GM13977 (cell line): Measurements from ENCODE around the gene NBPF11.
"Not testable (repeated sequence)": the region's sequence is repeated elsewhere in the genome, so short reads cannot be mapped to it uniquely, and the experiment has no call there.

Experiments used
- DNase-seq: peaks from one replicate; pipeline ENCODE4 v3.0.0; 2012; ENCODE audit warnings: low spot score
- in situ Hi-C: fragments of 300-500 bp; cut with MboI; formaldehyde crosslinking; loops from one replicate; pipeline ENCODE4 v1.12.0; 2022; ENCODE audit warnings: low sequenced_read_pairs, low pct_unique_long_range_greater_than_20kb, mixed read lengths, inconsistent platforms; ENCODE audit not compliant: unreplicated experiment
- TF ChIP-seq, protein P1 (sequence below): IDR thresholded peaks from 2 replicates; pipeline ENCODE4 v1.5.1; 2012; ENCODE audit warnings: mild to moderate bottlenecking, control low read depth; ENCODE audit not compliant: insufficient read depth; ENCODE audit errors: extremely low read depth, missing control alignments

Gene NBPF11, protein sequence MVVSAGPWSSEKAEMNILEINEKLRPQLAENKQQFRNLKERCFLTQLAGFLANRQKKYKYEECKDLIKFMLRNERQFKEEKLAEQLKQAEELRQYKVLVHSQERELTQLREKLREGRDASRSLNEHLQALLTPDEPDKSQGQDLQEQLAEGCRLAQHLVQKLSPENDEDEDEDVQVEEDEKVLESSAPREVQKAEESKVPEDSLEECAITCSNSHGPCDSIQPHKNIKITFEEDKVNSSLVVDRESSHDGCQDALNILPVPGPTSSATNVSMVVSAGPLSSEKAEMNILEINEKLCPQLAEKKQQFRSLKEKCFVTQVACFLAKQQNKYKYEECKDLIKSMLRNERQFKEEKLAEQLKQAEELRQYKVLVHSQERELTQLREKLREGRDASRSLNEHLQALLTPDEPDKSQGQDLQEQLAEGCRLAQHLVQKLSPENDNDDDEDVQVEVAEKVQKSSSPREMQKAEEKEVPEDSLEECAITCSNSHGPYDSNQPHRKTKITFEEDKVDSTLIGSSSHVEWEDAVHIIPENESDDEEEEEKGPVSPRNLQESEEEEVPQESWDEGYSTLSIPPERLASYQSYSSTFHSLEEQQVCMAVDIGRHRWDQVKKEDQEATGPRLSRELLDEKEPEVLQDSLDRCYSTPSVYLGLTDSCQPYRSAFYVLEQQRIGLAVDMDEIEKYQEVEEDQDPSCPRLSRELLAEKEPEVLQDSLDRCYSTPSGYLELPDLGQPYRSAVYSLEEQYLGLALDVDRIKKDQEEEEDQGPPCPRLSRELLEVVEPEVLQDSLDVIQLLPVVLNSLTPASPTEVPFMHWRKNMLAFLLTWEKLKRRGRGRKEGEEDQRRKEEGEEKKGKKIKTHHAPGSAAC

GRCh38 chr1:148151911-148152656 is at the start of gene NBPF11:
Gene NBPF11 (minus strand): TSS chr1:148152281. CDS start chr1:148127003, 25,278 bp downstream.
- in situ Hi-C loops, DNase-seq: not testable (repeated sequence)

GRCh38 chr1:148197396-148197795 is 45.3 kb upstream of the NBPF11 start:
- DNase-seq, in situ Hi-C loops: not testable (repeated sequence)

- DNase-seq, in situ Hi-C loops: not testable (repeated sequence)
Observed at GRCh38 chr1:148196949-148197348, 44.9 kb upstream of the NBPF11 start.

- DNase-seq, in situ Hi-C loops: not testable (repeated sequence)
Observed at GRCh38 chr1:148195115-148195514, 43.0 kb upstream of the NBPF11 start.

- in situ Hi-C loops, DNase-seq: not testable (repeated sequence)
Observed at GRCh38 chr1:148188768-148189167, 36.7 kb upstream of the NBPF11 start.

- in situ Hi-C loops, DNase-seq: not testable (repeated sequence)
Observed at GRCh38 chr1:148178682-148179081, 26.6 kb upstream of the NBPF11 start.

- in situ Hi-C loops, DNase-seq: not testable (repeated sequence)
Observed at GRCh38 chr1:148175414-148175813, 23.3 kb upstream of the NBPF11 start.

GRCh38 chr1:148171995-148172394 is 19.9 kb upstream of the NBPF11 start:
- in situ Hi-C loops, DNase-seq: not testable (repeated sequence)

- TF ChIP-seq, protein P1, sequence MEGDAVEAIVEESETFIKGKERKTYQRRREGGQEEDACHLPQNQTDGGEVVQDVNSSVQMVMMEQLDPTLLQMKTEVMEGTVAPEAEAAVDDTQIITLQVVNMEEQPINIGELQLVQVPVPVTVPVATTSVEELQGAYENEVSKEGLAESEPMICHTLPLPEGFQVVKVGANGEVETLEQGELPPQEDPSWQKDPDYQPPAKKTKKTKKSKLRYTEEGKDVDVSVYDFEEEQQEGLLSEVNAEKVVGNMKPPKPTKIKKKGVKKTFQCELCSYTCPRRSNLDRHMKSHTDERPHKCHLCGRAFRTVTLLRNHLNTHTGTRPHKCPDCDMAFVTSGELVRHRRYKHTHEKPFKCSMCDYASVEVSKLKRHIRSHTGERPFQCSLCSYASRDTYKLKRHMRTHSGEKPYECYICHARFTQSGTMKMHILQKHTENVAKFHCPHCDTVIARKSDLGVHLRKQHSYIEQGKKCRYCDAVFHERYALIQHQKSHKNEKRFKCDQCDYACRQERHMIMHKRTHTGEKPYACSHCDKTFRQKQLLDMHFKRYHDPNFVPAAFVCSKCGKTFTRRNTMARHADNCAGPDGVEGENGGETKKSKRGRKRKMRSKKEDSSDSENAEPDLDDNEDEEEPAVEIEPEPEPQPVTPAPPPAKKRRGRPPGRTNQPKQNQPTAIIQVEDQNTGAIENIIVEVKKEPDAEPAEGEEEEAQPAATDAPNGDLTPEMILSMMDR, result no peak
- no peak for DNase-seq
- in situ Hi-C loops, result no loop called here
Observed at GRCh38 chr1:148166558-148167492, 14.7 kb upstream of the NBPF11 start.

DNA sequence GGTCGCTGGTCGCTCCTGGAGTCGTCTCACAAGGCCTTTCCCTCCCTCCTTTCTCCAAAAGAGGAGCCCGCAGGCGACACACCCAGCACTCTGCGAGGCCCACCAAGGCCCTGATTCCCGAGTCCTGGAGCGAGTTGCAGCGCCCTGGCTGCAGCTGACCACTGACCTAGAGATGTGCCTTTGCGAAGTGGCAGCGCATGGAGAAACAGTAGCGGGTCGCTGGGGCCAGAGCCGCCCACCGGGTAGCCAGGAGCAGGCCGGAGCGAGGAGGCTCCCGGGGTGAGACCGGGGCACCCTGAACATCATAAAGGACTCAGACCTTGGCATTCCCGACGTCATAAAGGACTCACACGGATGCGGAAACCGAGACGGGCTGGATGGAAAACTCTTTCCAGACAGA is 10.3 kb upstream of the NBPF11 start:
- DNase-seq, result no peak
- in situ Hi-C loops, result no loop called here

More for the DNA sequence above, 10.3 kb upstream of the NBPF11 start:
- TF ChIP-seq, protein P1, result no peak
